Measurements from ENCODE around the gene HPSE2. TPM values are rescaled to one million over a fixed set of nuclear protein-coding genes. Genes with fewer than 3 reads are reported as not detected.

HPSE2 gene
- total RNA-seq, 1 donor from 2014 or later, result not detected

GRCh38 chr10:98720551-98720950, 515.1 kb downstream of the HPSE2 start:
- Mint-ChIP-seq H3K9me3 (no peaks in the 10 kb centered on the region), H3K27me3 (ENCODE audit: insufficient read depth) (peaks cover 2% of the 10 kb centered on the region), H3K27ac (no peak overlapping the region), H3K36me3 (ENCODE audit: low read depth) (no peaks in the 10 kb centered on the region), H3K4me1 (ENCODE audit: low read depth) (no peaks in the 10 kb centered on the region), H3K4me3 (no peak overlapping the region)
- DNase-seq (ENCODE audit: low spot score), result no peak
- intact Hi-C loops (cut with micrococcal nuclease), result no loop called here

GRCh38 chr10:98713586-98713985, 522.1 kb downstream of the HPSE2 start:
- H3K36me3 Mint-ChIP-seq (ENCODE audit: low read depth), result no peaks in the 10 kb centered on the region
- no peak for DNase-seq (ENCODE audit: low spot score)
- no peaks in the 10 kb centered on the region for H3K4me1 Mint-ChIP-seq (ENCODE audit: low read depth)
- no peak overlapping the region for H3K27ac Mint-ChIP-seq
- H3K27me3 Mint-ChIP-seq (ENCODE audit: insufficient read depth), result peaks cover 2% of the 10 kb centered on the region
- no peaks in the 10 kb centered on the region for H3K9me3 Mint-ChIP-seq
- intact Hi-C loops (cut with micrococcal nuclease), result no loop called here
- no peak overlapping the region for H3K4me3 Mint-ChIP-seq

- Mint-ChIP-seq H3K9me3 (no peaks in the 10 kb centered on the region), H3K4me3 (no peak overlapping the region), H3K36me3 (ENCODE audit: low read depth) (no peaks in the 10 kb centered on the region), H3K27ac (no peak overlapping the region), H3K4me1 (ENCODE audit: low read depth) (no peaks in the 10 kb centered on the region), H3K27me3 (ENCODE audit: insufficient read depth) (no peaks in the 10 kb centered on the region)
- DNase-seq (ENCODE audit: low spot score), result no peak
- intact Hi-C loops (cut with micrococcal nuclease), result no loop called here
Measured at GRCh38 chr10:98696516-98696915, 539.1 kb downstream of the HPSE2 start.

- H3K4me3 Mint-ChIP-seq, result no peak overlapping the region
- no peaks in the 10 kb centered on the region for H3K36me3 Mint-ChIP-seq (ENCODE audit: low read depth)
- H3K9me3 Mint-ChIP-seq, result no peaks in the 10 kb centered on the region
- intact Hi-C loops (cut with micrococcal nuclease), result no loop called here
- H3K27me3 Mint-ChIP-seq (ENCODE audit: insufficient read depth), result no peaks in the 10 kb centered on the region
- H3K4me1 Mint-ChIP-seq (ENCODE audit: low read depth), result no peaks in the 10 kb centered on the region
- no peak overlapping the region for H3K27ac Mint-ChIP-seq
- no peak for DNase-seq (ENCODE audit: low spot score)
Measured at GRCh38 chr10:98694883-98695282, 540.8 kb downstream of the HPSE2 start.

- DNase-seq (ENCODE audit: low spot score), result no peak
- Mint-ChIP-seq H3K4me3 (no peak overlapping the region), H3K27me3 (ENCODE audit: insufficient read depth) (no peaks in the 10 kb centered on the region), H3K27ac (no peak overlapping the region), H3K36me3 (ENCODE audit: low read depth) (no peaks in the 10 kb centered on the region), H3K9me3 (no peaks in the 10 kb centered on the region), H3K4me1 (ENCODE audit: low read depth) (no peaks in the 10 kb centered on the region)
- intact Hi-C loops (cut with micrococcal nuclease), result no loop called here
Measured at GRCh38 chr10:98694014-98694413, 541.6 kb downstream of the HPSE2 start.

- Mint-ChIP-seq H3K27me3 (ENCODE audit: insufficient read depth) (no peaks in the 10 kb centered on the region), H3K4me1 (ENCODE audit: low read depth) (no peaks in the 10 kb centered on the region), H3K36me3 (ENCODE audit: low read depth) (no peaks in the 10 kb centered on the region), H3K27ac (no peak overlapping the region), H3K4me3 (no peak overlapping the region), H3K9me3 (peaks cover 8% of the 10 kb centered on the region)
- intact Hi-C loops (cut with micrococcal nuclease), result no loop called here
- no peak for DNase-seq (ENCODE audit: low spot score)
Measured at GRCh38 chr10:98687685-98688084, 548.0 kb downstream of the HPSE2 start.

GRCh38 chr10:98684019-98684899, 551.4 kb downstream of the HPSE2 start:
- Mint-ChIP-seq H3K9me3 (peaks cover 8% of the 10 kb centered on the region), H3K27me3 (ENCODE audit: insufficient read depth) (peaks cover 2% of the 10 kb centered on the region), H3K36me3 (ENCODE audit: low read depth) (no peaks in the 10 kb centered on the region), H3K4me3 (no peak overlapping the region), H3K4me1 (ENCODE audit: low read depth) (no peaks in the 10 kb centered on the region), H3K27ac (no peak overlapping the region)
- no peak for DNase-seq (ENCODE audit: low spot score)
- intact Hi-C loops (cut with micrococcal nuclease), result no loop called here

- Mint-ChIP-seq H3K27ac (no peak overlapping the region), H3K4me1 (ENCODE audit: low read depth) (no peaks in the 10 kb centered on the region), H3K9me3 (no peaks in the 10 kb centered on the region)
Measured at GRCh38 chr10:98676895-98677294, 558.8 kb downstream of the HPSE2 start.

GRCh38 chr10:98675902-98676301, 559.8 kb downstream of the HPSE2 start:
- intact Hi-C loops (cut with micrococcal nuclease), result no loop called here
- Mint-ChIP-seq H3K4me3 (no peak overlapping the region), H3K9me3 (no peaks in the 10 kb centered on the region), H3K4me1 (ENCODE audit: low read depth) (no peaks in the 10 kb centered on the region), H3K27ac (no peak overlapping the region), H3K27me3 (ENCODE audit: insufficient read depth) (peaks cover 10% of the 10 kb centered on the region), H3K36me3 (ENCODE audit: low read depth) (no peaks in the 10 kb centered on the region)
- DNase-seq (ENCODE audit: low spot score), result no peak

More at GRCh38 chr10:98676895-98677294, 558.8 kb downstream of the HPSE2 start:
- DNase-seq (ENCODE audit: low spot score), result no peak
- Mint-ChIP-seq H3K36me3 (ENCODE audit: low read depth) (no peaks in the 10 kb centered on the region), H3K4me3 (no peak overlapping the region), H3K27me3 (ENCODE audit: insufficient read depth) (peaks cover 9% of the 10 kb centered on the region)
- intact Hi-C loops (cut with micrococcal nuclease), result no loop called here

GRCh38 chr10:98673171-98673782, 562.4 kb downstream of the HPSE2 start:
- no peak overlapping the region for H3K4me3 Mint-ChIP-seq
- H3K27ac Mint-ChIP-seq, result no peak overlapping the region
- H3K27me3 Mint-ChIP-seq (ENCODE audit: insufficient read depth), result peaks cover 11% of the 10 kb centered on the region
- no peaks in the 10 kb centered on the region for H3K4me1 Mint-ChIP-seq (ENCODE audit: low read depth)
- no peak for DNase-seq (ENCODE audit: low spot score)
- no peaks in the 10 kb centered on the region for H3K9me3 Mint-ChIP-seq
- no peaks in the 10 kb centered on the region for H3K36me3 Mint-ChIP-seq (ENCODE audit: low read depth)
- intact Hi-C loops (cut with micrococcal nuclease), result no loop called here

GRCh38 chr10:98667081-98667480, 568.6 kb downstream of the HPSE2 start:
- intact Hi-C loops (cut with micrococcal nuclease), result no loop called here
- H3K4me1 Mint-ChIP-seq (ENCODE audit: low read depth), result no peaks in the 10 kb centered on the region
- H3K4me3 Mint-ChIP-seq, result no peak overlapping the region
- H3K36me3 Mint-ChIP-seq (ENCODE audit: low read depth), result no peaks in the 10 kb centered on the region
- H3K9me3 Mint-ChIP-seq, result no peaks in the 10 kb centered on the region
- no peak for DNase-seq (ENCODE audit: low spot score)
- H3K27me3 Mint-ChIP-seq (ENCODE audit: insufficient read depth), result peaks cover 26% of the 10 kb centered on the region
- no peak overlapping the region for H3K27ac Mint-ChIP-seq

- no peaks in the 10 kb centered on the region for H3K9me3 Mint-ChIP-seq
- intact Hi-C loops (cut with micrococcal nuclease), result no loop called here
- H3K4me1 Mint-ChIP-seq (ENCODE audit: low read depth), result no peaks in the 10 kb centered on the region
- no peak overlapping the region for H3K27ac Mint-ChIP-seq
- no peaks in the 10 kb centered on the region for H3K36me3 Mint-ChIP-seq (ENCODE audit: low read depth)
- DNase-seq (ENCODE audit: low spot score), result no peak
- no peak overlapping the region for H3K4me3 Mint-ChIP-seq
- peaks cover 26% of the 10 kb centered on the region for H3K27me3 Mint-ChIP-seq (ENCODE audit: insufficient read depth)
Measured at GRCh38 chr10:98666276-98666675, 569.4 kb downstream of the HPSE2 start.

- H3K4me3 Mint-ChIP-seq, result no peak overlapping the region
- no peaks in the 10 kb centered on the region for H3K4me1 Mint-ChIP-seq (ENCODE audit: low read depth)
- H3K9me3 Mint-ChIP-seq, result no peaks in the 10 kb centered on the region
- peak; percentile 4 for DNase-seq (ENCODE audit: low spot score)
- intact Hi-C loops (cut with micrococcal nuclease), result loop anchor here (1.0 to 2.0 kb wide), 3 partner anchors 197 to 750 kb away; no protein-coding TSS in a partner anchor
- peaks cover 27% of the 10 kb centered on the region for H3K27me3 Mint-ChIP-seq (ENCODE audit: insufficient read depth)
- no peak overlapping the region for H3K27ac Mint-ChIP-seq
- H3K36me3 Mint-ChIP-seq (ENCODE audit: low read depth), result no peaks in the 10 kb centered on the region
Measured at GRCh38 chr10:98664329-98665042, 571.2 kb downstream of the HPSE2 start.

All from activated T-helper 1 cell treated with anti-CD3 and anti-CD28 coated beads, Interleukin-12 subunit alpha, Interleukin-12 subunit beta, Interleukin-2, Interleukin-4 antibody, amounts not matched to agents 30 ng/mL and 10 ng/mL and 1 ng/mL, durations not matched to agents 14 hours and 24 hours and 36 hours (primary cell).